Measurements from ENCODE around the gene METTL9. TPM values are rescaled to one million over a fixed set of nuclear protein-coding genes. Genes with fewer than 3 reads are reported as not detected.
"Not testable (repeated sequence)": the region's sequence is repeated elsewhere in the genome, so short reads cannot be mapped to it uniquely, and the experiment has no call there.

Gene METTL9
- total and polyA plus RNA-seq, 2 experiments from 2014 or later = 72.5 to 152 TPM

- TF ChIP-seq REST (IDR thresholded peaks at IDR 0.05; ENCODE audit: unreplicated experiment) = no peak
- TF ChIP-seq POLR2AphosphoS5 (IDR thresholded peaks at IDR 0.05; ENCODE audit: low read depth) = no peak
Observed at GRCh38 chr16:21574372-21574771, 25.0 kb upstream of the METTL9 start (continued).

GRCh38 chr16:21576323-21576722 lies 23.1 kb upstream of the METTL9 start:
- not testable (repeated sequence) for H3K27ac Mint-ChIP-seq; H3K27ac ChIP-seq (ENCODE audit: low read depth); H3K79me2 ChIP-seq (replicated peaks; ENCODE audit: insufficient read depth); H4K20me1 ChIP-seq (replicated peaks; ENCODE audit: insufficient read depth); H3K9me2 ChIP-seq (ENCODE audit: insufficient read depth); H3K27me3 Mint-ChIP-seq (ENCODE audit: insufficient read depth, low read depth, poor library complexity); H3K4me3 Mint-ChIP-seq; H3K4me1 Mint-ChIP-seq; H3K4me2 ChIP-seq; DNase-seq (ENCODE audit: low spot score); ATAC-seq; H3K36me3 Mint-ChIP-seq (ENCODE audit: low read depth); H3K4me1 ChIP-seq (ENCODE audit: insufficient read depth); H2AFZ ChIP-seq; H3K27me3 ChIP-seq (ENCODE audit: insufficient read depth); H3K9me3 Mint-ChIP-seq; H3K4me3 ChIP-seq; H3F3A ChIP-seq (replicated peaks; ENCODE audit: low read depth); H3K36me3 ChIP-seq (ENCODE audit: insufficient read depth)

GRCh38 chr16:21577487-21577886 lies 21.9 kb upstream of the METTL9 start:
- not testable (repeated sequence) for H3K36me3 ChIP-seq (ENCODE audit: insufficient read depth); H3K4me1 ChIP-seq (ENCODE audit: insufficient read depth); H3K9me3 Mint-ChIP-seq; H3K79me2 ChIP-seq (replicated peaks; ENCODE audit: insufficient read depth); H3K4me3 Mint-ChIP-seq; H3K4me3 ChIP-seq; H3K27me3 ChIP-seq (ENCODE audit: insufficient read depth); DNase-seq (ENCODE audit: low spot score); H3F3A ChIP-seq (replicated peaks; ENCODE audit: low read depth); H3K4me2 ChIP-seq; ATAC-seq; H3K27ac Mint-ChIP-seq; H3K27me3 Mint-ChIP-seq (ENCODE audit: insufficient read depth, low read depth, poor library complexity); H3K4me1 Mint-ChIP-seq; H3K36me3 Mint-ChIP-seq (ENCODE audit: low read depth); H4K20me1 ChIP-seq (replicated peaks; ENCODE audit: insufficient read depth); H3K27ac ChIP-seq (ENCODE audit: low read depth); H3K9me2 ChIP-seq (ENCODE audit: insufficient read depth)
- H2AFZ ChIP-seq = peak overlapping the region; percentile 8; the same call in 1 of the 2 replicates

GRCh38 chr16:21578311-21578710 lies 21.1 kb upstream of the METTL9 start:
- not testable (repeated sequence) for H4K20me1 ChIP-seq (replicated peaks; ENCODE audit: insufficient read depth)

GRCh38 chr16:21580131-21580530 lies 19.2 kb upstream of the METTL9 start:
- H3K9me3 Mint-ChIP-seq; H3K9me2 ChIP-seq (ENCODE audit: insufficient read depth); H4K20me1 ChIP-seq (replicated peaks; ENCODE audit: insufficient read depth); H3K27ac ChIP-seq (ENCODE audit: low read depth); H3K4me1 ChIP-seq (ENCODE audit: insufficient read depth); H3K27me3 Mint-ChIP-seq (ENCODE audit: insufficient read depth, low read depth, poor library complexity); H3K4me3 ChIP-seq; ATAC-seq; H2AFZ ChIP-seq; H3F3A ChIP-seq (replicated peaks; ENCODE audit: low read depth); H3K36me3 Mint-ChIP-seq (ENCODE audit: low read depth); H3K27ac Mint-ChIP-seq; H3K4me2 ChIP-seq; H3K79me2 ChIP-seq (replicated peaks; ENCODE audit: insufficient read depth); DNase-seq (ENCODE audit: low spot score); H3K27me3 ChIP-seq (ENCODE audit: insufficient read depth); H3K4me1 Mint-ChIP-seq; H3K4me3 Mint-ChIP-seq; H3K36me3 ChIP-seq (ENCODE audit: insufficient read depth): not testable (repeated sequence)

More at GRCh38 chr16:21578311-21578710, 21.1 kb upstream of the METTL9 start:
- not testable (repeated sequence) for H3K27me3 ChIP-seq (ENCODE audit: insufficient read depth); H3K4me1 ChIP-seq (ENCODE audit: insufficient read depth); H3K4me3 Mint-ChIP-seq; H3F3A ChIP-seq (replicated peaks; ENCODE audit: low read depth); H3K27ac ChIP-seq (ENCODE audit: low read depth); ATAC-seq; H2AFZ ChIP-seq; H3K4me2 ChIP-seq; H3K27ac Mint-ChIP-seq; H3K9me3 Mint-ChIP-seq; H3K27me3 Mint-ChIP-seq (ENCODE audit: insufficient read depth, low read depth, poor library complexity); H3K9me2 ChIP-seq (ENCODE audit: insufficient read depth); H3K36me3 Mint-ChIP-seq (ENCODE audit: low read depth); DNase-seq (ENCODE audit: low spot score); H3K4me1 Mint-ChIP-seq; H3K4me3 ChIP-seq; H3K36me3 ChIP-seq (ENCODE audit: insufficient read depth); H3K79me2 ChIP-seq (replicated peaks; ENCODE audit: insufficient read depth)

Data from GM23338 (cell line).